T-helper 17 cell (primary cell): ENCODE data around the gene SCPEP1. TPM values are rescaled to one million over a fixed set of nuclear protein-coding genes. Genes with fewer than 3 reads are reported as not detected.
A peak's percentile ranks its signal among the peaks of the same experiment; 100 is the strongest.
"Not testable (repeated sequence)": the region's sequence is repeated elsewhere in the genome, so short reads cannot be mapped to it uniquely, and the experiment has no call there.

Source experiments
- ATAC-seq: fragments of 150-1000 bp; cut with Tn5 transposase; 2 replicates; pipeline ENCODE4 v1.10.0; 2021; ENCODE audit warnings: mild to moderate bottlenecking, moderate library complexity
- DNase-seq, 3 donors: peaks; one replicate each; pipeline versions ENCODE4 v3.0.0 to v3.0.0-alpha.2; 2020 to 2021
- H3K9me3 ChIP-seq: one replicate; pipeline ENCODE4 v1.7.0; 2013; ENCODE audit warnings: low read length, mild to moderate bottlenecking; ENCODE audit not compliant: control insufficient read depth, poor library complexity, severe bottlenecking
- H3K27ac Mint-ChIP-seq: one replicate; pipeline ENCODE4 v1.8.0; 2022; ENCODE audit warnings: mild to moderate bottlenecking, moderate library complexity, mixed read lengths
- H3K27me3 Mint-ChIP-seq: one replicate; pipeline ENCODE4 v1.8.0; 2022; ENCODE audit warnings: mixed read lengths
- H3K36me3 Mint-ChIP-seq: one replicate; pipeline ENCODE4 v1.8.0; 2022; ENCODE audit warnings: low read depth, mixed read lengths
- H3K4me1 Mint-ChIP-seq: one replicate; pipeline ENCODE4 v1.8.0; 2022; ENCODE audit warnings: mild to moderate bottlenecking, mixed read lengths
- H3K4me3 Mint-ChIP-seq: one replicate; pipeline ENCODE4 v1.8.0; 2022; ENCODE audit warnings: mild to moderate bottlenecking, moderate library complexity, mixed read lengths
- total RNA-seq, 4 donors: library from RNA in 2 of 4; stranded (reverse) in 2 of 4; gene quantifications; one replicate each; pipeline ENCODE4 v1.2.3 and lab custom pipeline; 2022 to 2026

Gene SCPEP1
- total RNA-seq = 10 to 100 TPM; 17.7 to 21.9 TPM
- 17.0 to 27.2 reads per million in 2 donors for total RNA-seq (lab: John Stamatoyannopoulos, UW)

GRCh38 chr17:56977673-56978395, at the start of gene SCPEP1:
SCPEP1 (plus strand) TSS chr17:56978131; CDS start chr17:56978160, 29 bp downstream.
- Mint-ChIP-seq H3K4me1 (peaks cover 22% of the 10 kb centered on the region), H3K27ac (peak within 1 kb of the TSS; percentile 82), H3K27me3 (peaks cover 10% of the 10 kb centered on the region), H3K36me3 (peaks cover 2% of the 10 kb centered on the region), H3K4me3 (peak within 1 kb of the TSS; percentile 90)
- ATAC-seq (peak; percentile 96), DNase-seq (peak; percentile 67 to 83 (median 78))
- H3K9me3 ChIP-seq = no peaks in the 10 kb centered on the region

- no peak overlapping the region for H3K4me3 Mint-ChIP-seq
- peaks cover 4% of the 10 kb centered on the region for H3K9me3 ChIP-seq
- ATAC-seq (no peak), DNase-seq (no peak)
- no peak overlapping the region for H3K27ac Mint-ChIP-seq
- no peaks in the 10 kb centered on the region for H3K36me3 Mint-ChIP-seq
- H3K27me3 Mint-ChIP-seq = no peaks in the 10 kb centered on the region
- no peaks in the 10 kb centered on the region for H3K4me1 Mint-ChIP-seq
Measured at GRCh38 chr17:56928586-56928985, 49.3 kb upstream of the SCPEP1 start.

- Mint-ChIP-seq H3K27me3 (no peaks in the 10 kb centered on the region), H3K36me3 (no peaks in the 10 kb centered on the region), H3K4me1 (no peaks in the 10 kb centered on the region), H3K4me3 (no peak overlapping the region), H3K27ac (no peak overlapping the region)
- ATAC-seq = no peak
- H3K9me3 ChIP-seq = peaks cover 4% of the 10 kb centered on the region
- no peak for DNase-seq
Measured at GRCh38 chr17:56929362-56929969, 48.5 kb upstream of the SCPEP1 start.

- H3K36me3 Mint-ChIP-seq = no peaks in the 10 kb centered on the region
- H3K27me3 Mint-ChIP-seq = no peaks in the 10 kb centered on the region
- no peak for ATAC-seq
- no peak for DNase-seq
- H3K27ac Mint-ChIP-seq = no peak overlapping the region
- H3K4me3 Mint-ChIP-seq = no peak overlapping the region
- peaks cover 4% of the 10 kb centered on the region for H3K9me3 ChIP-seq
- H3K4me1 Mint-ChIP-seq = no peaks in the 10 kb centered on the region
Measured at GRCh38 chr17:56930739-56931337, 47.1 kb upstream of the SCPEP1 start.

GRCh38 chr17:56933151-56933745, 44.7 kb upstream of the SCPEP1 start:
- Mint-ChIP-seq H3K4me3 (no peak overlapping the region), H3K4me1 (no peaks in the 10 kb centered on the region), H3K36me3 (peaks cover 5% of the 10 kb centered on the region), H3K27ac (no peak overlapping the region), H3K27me3 (no peaks in the 10 kb centered on the region)
- DNase-seq (no peak), ATAC-seq (no peak)
- peaks cover 4% of the 10 kb centered on the region for H3K9me3 ChIP-seq

GRCh38 chr17:56933868-56934267, 44.1 kb upstream of the SCPEP1 start:
- DNase-seq (no peak), ATAC-seq (no peak)
- peaks cover 4% of the 10 kb centered on the region for H3K9me3 ChIP-seq
- Mint-ChIP-seq H3K4me3 (no peak overlapping the region), H3K27me3 (no peaks in the 10 kb centered on the region), H3K27ac (no peak overlapping the region), H3K36me3 (peaks cover 5% of the 10 kb centered on the region), H3K4me1 (no peaks in the 10 kb centered on the region)

- ATAC-seq (no peak), DNase-seq (no peak)
- peaks cover 4% of the 10 kb centered on the region for H3K9me3 ChIP-seq
- Mint-ChIP-seq H3K27ac (no peak overlapping the region), H3K36me3 (peaks cover 5% of the 10 kb centered on the region), H3K4me1 (no peaks in the 10 kb centered on the region), H3K4me3 (no peak overlapping the region), H3K27me3 (no peaks in the 10 kb centered on the region)
Measured at GRCh38 chr17:56934280-56934679, 43.7 kb upstream of the SCPEP1 start.

GRCh38 chr17:56935461-56935860, 42.5 kb upstream of the SCPEP1 start:
- Mint-ChIP-seq H3K36me3 (peaks cover 5% of the 10 kb centered on the region), H3K27me3 (no peaks in the 10 kb centered on the region), H3K4me1 (peaks cover 4% of the 10 kb centered on the region), H3K4me3 (no peak overlapping the region), H3K27ac (no peak overlapping the region)
- H3K9me3 ChIP-seq = peaks cover 4% of the 10 kb centered on the region
- DNase-seq (no peak), ATAC-seq (no peak)

GRCh38 chr17:56936697-56937322, 41.1 kb upstream of the SCPEP1 start:
- Mint-ChIP-seq H3K27me3 (no peaks in the 10 kb centered on the region), H3K27ac (no peak overlapping the region), H3K36me3 (peaks cover 5% of the 10 kb centered on the region), H3K4me1 (peaks cover 4% of the 10 kb centered on the region), H3K4me3 (no peak overlapping the region)
- no peaks in the 10 kb centered on the region for H3K9me3 ChIP-seq
- DNase-seq (no peak), ATAC-seq (no peak)

GRCh38 chr17:56937687-56938086, 40.2 kb upstream of the SCPEP1 start:
- ATAC-seq (no peak), DNase-seq (no peak)
- H3K9me3 ChIP-seq = no peaks in the 10 kb centered on the region
- Mint-ChIP-seq H3K27me3 (no peaks in the 10 kb centered on the region), H3K27ac (no peak overlapping the region), H3K36me3 (peaks cover 5% of the 10 kb centered on the region), H3K4me3 (no peak overlapping the region), H3K4me1 (peaks cover 4% of the 10 kb centered on the region)

- H3K27ac Mint-ChIP-seq, H3K27me3 Mint-ChIP-seq, ATAC-seq, H3K4me3 Mint-ChIP-seq, H3K9me3 ChIP-seq, H3K36me3 Mint-ChIP-seq, DNase-seq, H3K4me1 Mint-ChIP-seq: not testable (repeated sequence)
Measured at GRCh38 chr17:56938206-56938605, 39.7 kb upstream of the SCPEP1 start.

- Mint-ChIP-seq H3K27me3 (no peaks in the 10 kb centered on the region), H3K36me3 (peaks cover 5% of the 10 kb centered on the region)
- no peaks in the 10 kb centered on the region for H3K9me3 ChIP-seq
Measured at GRCh38 chr17:56939869-56940484, 38.0 kb upstream of the SCPEP1 start.

More at GRCh38 chr17:56939869-56940484, 38.0 kb upstream of the SCPEP1 start:
- no peak for DNase-seq
- Mint-ChIP-seq H3K4me1 (peaks cover 4% of the 10 kb centered on the region), H3K4me3 (no peak overlapping the region), H3K27ac (no peak overlapping the region)
- ATAC-seq = peak; percentile 78
